Measurements from ENCODE around the gene TXNL1.
"Not testable (repeated sequence)": the region's sequence is repeated elsewhere in the genome, so short reads cannot be mapped to it uniquely, and the experiment has no call there.

TXNL1 gene

DNA sequence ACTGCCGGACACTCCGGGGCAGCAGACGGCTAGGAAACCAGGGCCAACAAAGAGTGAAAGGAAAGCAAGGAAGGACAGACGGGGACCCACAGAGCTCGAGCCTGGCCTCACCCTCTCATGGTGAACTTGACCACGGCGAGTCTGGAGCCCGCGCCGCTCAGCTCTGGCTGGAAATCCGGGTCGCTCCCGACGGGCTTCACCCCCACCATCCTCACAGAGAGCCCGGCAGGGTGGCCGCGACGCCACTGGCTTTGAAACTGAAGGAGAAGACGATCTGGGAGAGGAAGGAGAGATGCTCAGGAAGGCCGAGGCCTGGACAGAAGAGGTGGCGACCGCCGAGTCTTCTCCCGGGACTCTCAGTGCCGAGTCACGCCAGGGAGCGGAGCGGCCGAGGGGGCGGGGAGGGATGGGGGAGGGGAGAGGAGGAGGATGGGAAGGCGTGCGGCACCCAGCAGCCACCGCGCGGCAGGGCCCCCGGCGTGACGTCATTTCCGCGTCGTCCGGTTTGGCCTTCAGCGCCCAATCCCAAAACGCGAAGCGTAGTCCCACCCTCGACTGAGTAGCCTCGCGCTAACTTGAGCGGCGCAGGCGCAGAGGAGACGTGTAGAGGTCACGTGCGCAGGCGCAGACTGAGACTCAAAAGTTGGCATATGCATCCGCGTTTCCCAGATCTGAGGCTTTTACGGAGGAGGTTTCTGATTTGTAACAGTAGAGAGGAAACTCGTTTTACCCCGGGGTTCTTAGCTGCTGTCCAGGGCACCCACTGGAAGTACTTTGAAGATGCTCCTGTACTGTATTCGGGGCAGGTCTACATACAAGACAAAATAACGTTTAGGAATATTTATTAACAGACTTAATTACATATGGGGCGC, at the start of gene TXNL1:
TSS of gene TXNL1 (minus strand) at position 361 of the 872 bp plus-strand sequence. CDS start at position 209, 152 bp downstream.
- peak; percentile 99 for DNase-seq

- DNase-seq: no peak
Observed at GRCh38 chr18:56684277-56684676, 45.9 kb upstream of the TXNL1 start.

GRCh38 chr18:56678836-56679565, 40.6 kb upstream of the TXNL1 start:
- peak; percentile 23 for DNase-seq

GRCh38 chr18:56676639-56677038, 38.2 kb upstream of the TXNL1 start:
- no peak for DNase-seq

DNA sequence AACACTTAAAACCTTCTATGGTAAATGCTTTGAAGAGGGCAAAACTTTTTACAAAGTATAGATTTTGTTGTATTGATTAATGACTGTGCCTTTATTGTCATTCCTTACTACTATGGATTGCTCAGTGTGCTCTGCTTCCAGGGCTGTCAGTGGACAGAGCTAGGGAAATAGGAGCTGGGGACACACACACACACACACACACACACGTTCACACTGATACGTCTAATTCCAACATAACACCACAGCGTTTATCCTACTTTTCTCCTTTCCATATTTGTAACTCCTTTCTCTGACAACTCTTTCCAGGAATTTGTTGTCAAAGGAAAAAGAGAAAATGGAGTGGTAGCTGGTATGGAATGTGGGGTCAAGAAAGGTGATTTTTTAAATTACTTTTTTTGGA, 34.6 kb upstream of the TXNL1 start:
- DNase-seq: no peak

DNA sequence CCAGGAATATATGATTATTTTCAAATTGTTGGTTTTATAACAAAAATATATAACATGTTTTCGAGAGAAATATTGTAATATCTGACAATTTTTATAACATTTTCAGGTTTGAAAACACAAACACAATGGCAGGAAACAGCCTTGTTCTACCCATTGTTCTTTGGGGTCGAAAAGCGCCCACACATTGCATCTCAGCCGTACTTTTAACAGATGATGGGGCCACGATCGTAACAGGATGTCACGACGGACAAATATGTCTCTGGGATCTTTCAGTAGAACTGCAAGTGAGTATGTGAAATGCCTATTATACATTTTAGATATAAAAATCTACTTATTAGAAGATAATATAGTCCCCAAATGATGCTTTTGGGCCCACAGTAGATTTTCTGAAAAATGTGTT, 34.0 kb upstream of the TXNL1 start:
- no peak for DNase-seq

DNA sequence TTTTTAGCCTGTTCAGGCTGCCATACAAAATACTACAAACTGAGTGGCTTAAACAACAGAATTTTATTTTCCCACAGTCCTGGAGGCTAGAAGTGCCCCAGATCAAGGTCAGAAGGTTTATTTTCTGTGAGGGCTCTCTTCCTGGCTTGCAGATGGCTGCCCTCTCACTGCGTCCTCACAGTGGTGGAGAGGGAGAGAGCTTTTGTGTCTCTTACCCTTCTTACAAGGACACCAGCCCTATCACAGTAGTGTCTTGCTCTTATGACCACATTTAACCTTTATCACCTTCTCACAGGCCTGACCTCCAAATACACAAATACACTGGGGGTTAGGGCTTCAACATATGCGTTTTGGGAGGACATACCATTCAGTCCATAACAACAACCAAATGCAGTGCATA, 24.5 kb upstream of the TXNL1 start:
- DNase-seq: no peak

DNA sequence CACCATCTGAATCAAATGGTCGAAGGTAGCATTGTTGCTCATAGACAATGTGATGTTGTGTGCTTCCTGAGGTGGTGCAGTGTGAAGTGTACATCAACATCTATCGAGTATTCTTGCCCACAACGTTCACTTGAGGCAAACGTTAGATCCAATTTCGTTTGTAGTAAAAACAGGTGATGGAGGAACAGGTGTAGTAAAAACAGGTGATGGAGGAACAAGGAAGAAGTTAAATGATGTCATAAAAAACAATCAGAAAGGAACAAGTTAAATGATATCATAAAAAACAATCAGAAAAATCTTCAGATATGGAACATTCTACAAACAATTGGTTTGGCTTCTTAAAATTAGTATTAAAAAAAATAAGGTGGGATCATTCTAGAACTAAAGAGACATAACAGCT, 24.1 kb upstream of the TXNL1 start:
- DNase-seq: no peak

GRCh38 chr18:56662063-56662408, 23.6 kb upstream of the TXNL1 start:
- DNase-seq: no peak

DNA sequence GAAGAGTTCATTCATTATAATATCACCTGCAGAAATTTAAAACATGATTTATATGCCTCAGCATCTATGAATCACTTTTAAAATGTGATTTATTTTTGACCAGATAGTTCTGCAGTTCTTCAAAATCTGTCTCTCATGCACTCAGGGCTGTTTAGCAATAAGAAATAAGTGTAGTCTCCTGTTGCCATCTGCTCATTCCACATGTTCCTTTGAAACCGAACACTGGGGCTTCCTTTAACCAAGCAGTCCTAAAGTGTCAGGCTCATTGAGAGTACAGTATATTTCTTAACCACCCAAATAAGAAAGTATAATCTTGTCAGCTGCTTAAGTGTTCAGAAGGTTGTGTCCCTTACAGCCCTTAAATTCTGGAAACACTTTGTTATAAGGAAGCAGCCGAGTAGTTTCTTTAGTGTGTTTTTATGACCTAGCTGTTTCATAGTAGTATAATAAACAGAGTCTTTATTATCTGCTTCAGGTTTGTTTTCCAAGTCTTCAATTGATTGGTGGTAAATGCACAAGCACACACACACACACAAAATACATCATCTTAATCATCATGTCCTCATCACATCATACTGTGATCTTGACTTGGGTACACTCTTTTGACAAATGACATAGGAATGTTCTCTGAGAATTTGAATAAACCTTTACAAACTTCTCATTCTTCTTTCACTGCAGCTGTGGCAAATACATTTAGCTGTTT, 23.1 kb upstream of the TXNL1 start:
- no peak for DNase-seq

DNA sequence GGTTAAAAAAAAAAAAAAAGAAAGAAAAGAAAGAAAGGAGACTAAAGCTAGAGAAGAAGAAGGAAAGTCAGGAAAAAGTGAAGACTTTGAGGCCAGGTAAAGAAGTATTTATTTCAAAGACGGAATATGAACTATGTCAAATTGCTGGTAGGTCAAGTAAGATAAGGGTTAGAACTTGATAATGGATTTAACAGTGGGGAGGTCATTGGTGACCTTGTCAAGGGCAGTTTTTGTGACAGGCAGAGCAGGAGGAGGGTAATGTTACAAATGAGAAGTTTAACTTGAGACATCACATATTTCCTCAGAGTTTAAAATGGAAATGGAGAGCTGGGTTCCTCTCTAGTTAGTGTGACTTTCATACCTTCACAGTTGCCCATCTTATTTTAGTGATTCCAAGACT, 22.3 kb upstream of the TXNL1 start:
- DNase-seq: no peak

DNA sequence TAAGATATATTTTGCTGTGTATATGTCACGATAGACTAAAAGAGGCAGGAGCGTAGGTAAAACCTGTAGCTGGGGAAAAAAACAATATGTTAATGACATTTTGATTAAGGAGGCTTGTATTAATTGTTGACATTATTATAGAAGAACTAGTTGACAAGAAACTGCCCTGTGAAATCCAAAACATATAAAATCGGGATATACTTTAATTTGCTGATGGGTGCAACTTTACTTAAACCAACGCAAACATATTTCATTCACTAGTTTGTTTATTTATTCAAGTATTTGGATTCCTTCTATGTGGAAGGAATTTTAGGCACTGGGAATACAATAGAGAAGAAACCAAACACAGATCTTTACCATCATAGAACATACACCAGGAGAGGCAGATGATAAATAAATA, 20.7 kb upstream of the TXNL1 start:
- no peak for DNase-seq

DNA sequence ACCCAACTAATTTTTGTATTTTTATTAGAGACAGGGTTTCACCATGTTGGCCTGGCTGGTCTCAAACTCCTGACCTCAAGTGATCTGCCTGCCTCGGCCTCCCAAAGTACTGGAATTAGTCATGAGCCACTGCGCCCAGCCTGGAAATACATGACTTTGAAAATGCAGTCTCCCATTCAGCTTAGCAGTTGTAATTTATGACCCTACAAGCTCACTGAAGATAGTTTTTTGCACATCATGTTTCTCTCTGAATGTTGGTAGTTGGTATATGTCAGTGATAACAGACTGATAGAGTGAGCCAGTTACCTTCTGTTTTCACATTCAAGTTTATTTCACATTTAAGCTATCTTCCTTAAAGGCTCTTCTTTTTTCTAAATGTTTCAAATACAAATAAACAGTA, 19.9 kb upstream of the TXNL1 start:
- DNase-seq: no peak

GRCh38 chr18:56654280-56654679, 15.9 kb upstream of the TXNL1 start:
- not testable (repeated sequence) for DNase-seq

GRCh38 chr18:56652802-56653201, 14.4 kb upstream of the TXNL1 start:
- DNase-seq: no peak

DNA sequence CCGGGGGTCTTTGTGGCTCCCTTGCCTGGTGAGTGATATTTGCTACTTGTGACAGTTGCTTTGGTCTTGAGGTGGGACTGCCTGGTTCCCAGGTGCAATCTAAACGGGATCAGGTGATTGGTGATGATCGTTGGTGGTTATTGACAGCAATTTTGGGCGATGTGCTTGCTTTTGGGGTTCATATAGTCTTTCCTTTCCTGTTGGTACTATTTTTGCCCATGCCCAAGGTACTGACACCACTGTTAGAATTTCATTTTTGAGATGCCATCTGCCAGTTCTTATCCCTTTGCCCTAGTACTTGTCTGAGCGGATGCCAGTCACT, 13.3 kb upstream of the TXNL1 start:
- no peak for DNase-seq

DNA sequence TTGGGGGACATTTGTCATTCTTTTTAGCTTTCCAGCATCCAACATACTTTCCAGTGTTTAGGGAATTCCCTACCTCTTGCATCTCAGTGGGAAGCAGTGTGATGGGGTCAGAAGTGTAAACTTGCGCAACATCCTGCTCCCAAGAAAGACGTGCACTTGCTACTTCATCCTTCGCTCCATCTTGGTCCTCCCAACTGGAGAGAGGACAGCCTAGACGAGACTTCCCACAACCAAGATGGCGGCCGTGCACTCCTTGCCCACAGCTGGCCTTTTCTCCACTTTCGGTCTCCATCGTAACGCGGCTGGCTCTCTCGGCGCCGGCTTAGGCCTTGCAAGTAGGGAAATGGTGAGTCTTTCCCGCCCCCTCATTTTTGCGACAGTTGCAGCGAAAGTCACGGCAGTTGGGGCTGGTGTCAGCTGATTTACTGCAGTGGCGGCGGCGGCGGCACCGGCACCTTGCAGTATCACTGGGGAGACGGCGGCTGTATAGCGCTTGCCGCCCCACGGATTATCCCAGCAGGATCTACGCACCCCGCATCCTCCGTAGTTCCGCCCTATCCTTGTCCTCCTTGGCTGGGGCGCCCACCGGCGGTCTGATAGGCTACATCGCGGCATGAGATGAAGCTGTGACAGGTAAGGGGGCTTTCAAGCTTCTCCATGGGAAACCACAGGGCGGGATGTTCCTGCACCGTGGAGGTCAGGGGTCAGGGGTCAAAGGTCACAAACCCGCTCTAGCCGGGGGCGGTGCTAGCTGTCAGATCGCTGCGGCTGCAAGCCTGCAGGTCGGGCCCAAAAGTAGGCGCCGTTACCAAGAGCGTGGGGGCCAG, 12.8 kb upstream of the TXNL1 start, which contains the start of gene WDR7:
TSS of gene WDR7 (plus strand) at position 416 of the 827 bp plus-strand sequence. CDS start 21,157 bp downstream, outside the sequence.
- DNase-seq: peak; percentile 97

DNA sequence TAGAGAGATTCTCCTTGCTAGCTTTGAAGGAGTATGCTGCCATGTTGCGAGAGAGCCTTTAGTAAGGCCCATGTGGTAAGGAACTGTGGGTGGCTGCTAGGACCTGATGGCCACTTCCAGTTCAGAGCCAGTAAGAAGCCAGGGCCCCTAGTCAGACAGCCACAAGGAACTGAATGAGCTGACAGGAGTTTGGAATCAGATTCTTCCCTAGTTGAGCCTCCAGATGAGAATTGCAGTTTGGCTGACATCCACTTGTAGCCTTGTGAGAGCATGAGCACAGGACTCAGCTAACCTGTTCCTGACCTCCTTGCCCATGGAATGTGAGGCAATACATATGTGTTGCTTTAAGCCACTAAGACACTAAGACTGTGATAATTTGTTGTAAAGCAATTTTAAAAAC, 11.6 kb upstream of the TXNL1 start:
- no peak for DNase-seq

DNA sequence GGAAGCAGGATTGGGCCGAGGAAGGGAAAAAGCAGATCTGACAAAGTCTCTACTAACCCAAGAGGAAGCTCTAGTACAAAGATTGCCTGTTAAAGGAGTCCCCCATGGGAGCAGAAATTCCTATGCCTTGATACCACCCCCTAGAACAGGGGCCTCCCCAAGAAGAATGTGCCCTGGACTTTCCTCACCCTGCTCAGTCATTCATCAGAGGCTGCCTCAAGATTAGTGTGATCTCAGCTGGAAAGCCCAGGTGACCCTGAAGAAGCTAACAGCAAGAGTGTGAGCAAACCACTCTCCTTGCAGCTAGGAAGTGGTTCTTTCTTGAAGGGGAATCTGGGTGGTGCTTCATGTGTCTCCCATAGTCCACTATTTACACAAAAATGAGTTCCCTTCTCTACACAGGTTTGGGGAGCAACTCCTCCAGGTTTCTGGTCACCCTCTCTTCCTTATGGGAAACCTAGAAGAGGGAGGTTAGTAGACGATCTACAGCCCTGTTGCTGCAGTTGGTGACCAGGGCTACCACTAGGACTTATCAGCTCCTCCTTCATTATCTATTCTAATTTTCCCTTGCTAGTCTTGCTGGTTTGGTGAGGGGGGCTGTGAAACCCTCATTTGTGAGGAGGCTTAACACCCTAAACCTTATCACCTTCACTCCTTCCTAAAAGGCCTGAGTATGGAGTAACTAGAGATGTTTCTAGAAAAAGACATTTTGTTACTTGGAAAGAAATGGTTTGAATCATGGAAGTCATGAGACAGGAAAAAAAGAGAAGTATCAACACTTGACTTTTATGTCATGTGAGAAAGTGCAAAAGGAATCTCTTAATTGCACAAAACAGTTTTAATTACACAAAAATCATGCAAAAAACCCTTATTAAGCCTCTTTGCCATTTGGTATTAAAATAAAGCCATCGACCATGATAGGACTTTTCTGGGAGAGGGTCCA, 9.8 kb upstream of the TXNL1 start:
- DNase-seq: no peak

GRCh38 chr18:56647071-56647470, 8.7 kb upstream of the TXNL1 start:
- DNase-seq: no peak

- no peak for DNase-seq
Observed at GRCh38 chr18:56645415-56646016, 7.1 kb upstream of the TXNL1 start.
